Prostate gland (tissue), 2 donors: ENCODE data around the gene SMDT1. TPM values are rescaled to one million over a fixed set of nuclear protein-coding genes. Genes with fewer than 3 reads are reported as not detected.

ENCODE experiments used
- DNase-seq: peaks from one replicate; pipeline ENCODE4 v3.0.0-alpha.2; 2019; ENCODE audit warnings: low spot score
- H3K27ac ChIP-seq, 2 donors: fragments of 200-600 bp; sonication (generic); 2 replicates each; pipeline ENCODE4 v1.5.1; 2017 to 2019
- H3K27me3 ChIP-seq: fragments of 200-600 bp; sonication (generic); replicated peaks from 2 replicates; pipeline ENCODE4 v1.5.1; 2019; ENCODE audit not compliant: insufficient read depth
- H3K36me3 ChIP-seq, 2 donors: fragments of 200-600 bp; sonication (generic); 1 replicate in 1 of 2; 2 replicates in 1 of 2; pipeline versions ENCODE4 v1.5.1 to v1.8.1; 2017 to 2019
- H3K4me1 ChIP-seq: fragments of 200-600 bp; sonication (generic); replicated peaks from 2 replicates; pipeline ENCODE4 v1.5.1; 2019
- H3K4me3 ChIP-seq, 2 donors: fragments of 200-600 bp; sonication (generic); 2 replicates each; pipeline ENCODE4 v1.5.1; 2017 to 2019
- H3K9me3 ChIP-seq: fragments of 200-600 bp; sonication (generic); 2 replicates; pipeline ENCODE4 v1.5.1; 2017
- POLR2A ChIP-seq: fragments of 450-650 bp; IDR thresholded peaks from one replicate; pipeline ENCODE4 v1.6.1; 2016; ENCODE audit warnings: antibody characterized with exemption, mild to moderate bottlenecking
- POLR2AphosphoS5 ChIP-seq: sonication (generic); formaldehyde crosslinking; IDR thresholded peaks from one replicate; pipeline ENCODE4 v1.6.1; 2017; ENCODE audit warnings: antibody characterized with exemption
- WGBS: methylation state at CpG from one replicate; pipeline ENCODE4 v1.1.5; 2018; 5-methylcytosine and 5-hydroxymethylcytosine counted together
- intact Hi-C: fragments of 100-400 bp; cut with DNase I; formaldehyde crosslinking; loops from one replicate; pipeline ENCODE4 v1.14.2; 2022
- total RNA-seq, 2 donors: library from RNA; depleted of rRNA; stranded (reverse); fragments of >200 nt; gene quantifications; one replicate each; pipeline ENCODE4 v1.1.0, GENCODE V29; 2016
- TF ChIP-seq, protein P1 (sequence below), 4 experiments: fragments of 200-600 bp in 2 of 4; fragments of 450-650 bp in 2 of 4; sonication (generic) in 2 of 4; IDR thresholded peaks; 1 replicate in 3 of 4; 2 replicates in 1 of 4; pipeline ENCODE4 v1.5.1; 2016 to 2019; ENCODE audit warnings: antibody characterized with exemption in 4 of 4, mild to moderate bottlenecking in 2 of 4, moderate library complexity in 2 of 4

Gene SMDT1
- total RNA-seq, 2 donors from 2014 or later = 19.1 to 35.8 TPM

DNA sequence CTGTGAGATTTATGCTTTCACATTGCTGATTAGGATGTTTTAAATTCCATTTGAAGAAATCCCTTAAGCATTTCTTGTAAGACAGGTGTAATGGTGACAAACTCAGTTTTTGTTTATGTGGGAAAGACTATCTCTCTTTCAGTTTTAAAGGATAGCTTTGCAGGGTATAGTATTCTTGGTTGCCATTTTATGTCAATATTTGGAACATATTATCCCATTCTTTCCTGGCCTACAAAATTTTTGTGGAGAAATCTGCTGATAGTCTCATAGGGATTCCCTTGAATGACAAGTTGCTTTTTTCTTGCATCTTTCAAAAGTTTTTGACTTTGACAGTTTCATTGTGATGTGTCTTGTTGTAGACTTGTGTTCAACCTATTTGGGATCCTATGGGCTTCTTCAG lies 37.7 kb upstream of the SMDT1 start:
- Histone ChIP-seq H3K4me3 (no peak overlapping the region), H3K4me1 (no peaks in the 10 kb centered on the region), H3K36me3 (no peaks in the 10 kb centered on the region), H3K9me3 (no peaks in the 10 kb centered on the region), H3K27me3 (no peaks in the 10 kb centered on the region), H3K27ac (no peak overlapping the region)
- DNase-seq = no peak
- intact Hi-C loops = no loop called here
- TF ChIP-seq POLR2AphosphoS5 = no peak
- TF ChIP-seq POLR2A = no peak
- TF ChIP-seq, protein P1, sequence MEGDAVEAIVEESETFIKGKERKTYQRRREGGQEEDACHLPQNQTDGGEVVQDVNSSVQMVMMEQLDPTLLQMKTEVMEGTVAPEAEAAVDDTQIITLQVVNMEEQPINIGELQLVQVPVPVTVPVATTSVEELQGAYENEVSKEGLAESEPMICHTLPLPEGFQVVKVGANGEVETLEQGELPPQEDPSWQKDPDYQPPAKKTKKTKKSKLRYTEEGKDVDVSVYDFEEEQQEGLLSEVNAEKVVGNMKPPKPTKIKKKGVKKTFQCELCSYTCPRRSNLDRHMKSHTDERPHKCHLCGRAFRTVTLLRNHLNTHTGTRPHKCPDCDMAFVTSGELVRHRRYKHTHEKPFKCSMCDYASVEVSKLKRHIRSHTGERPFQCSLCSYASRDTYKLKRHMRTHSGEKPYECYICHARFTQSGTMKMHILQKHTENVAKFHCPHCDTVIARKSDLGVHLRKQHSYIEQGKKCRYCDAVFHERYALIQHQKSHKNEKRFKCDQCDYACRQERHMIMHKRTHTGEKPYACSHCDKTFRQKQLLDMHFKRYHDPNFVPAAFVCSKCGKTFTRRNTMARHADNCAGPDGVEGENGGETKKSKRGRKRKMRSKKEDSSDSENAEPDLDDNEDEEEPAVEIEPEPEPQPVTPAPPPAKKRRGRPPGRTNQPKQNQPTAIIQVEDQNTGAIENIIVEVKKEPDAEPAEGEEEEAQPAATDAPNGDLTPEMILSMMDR (IDR thresholded peaks at IDR 0.05) = no peak

GRCh38 chr22:42050641-42051180 lies 28.8 kb upstream of the SMDT1 start:
- Histone ChIP-seq H3K36me3 (no peaks in the 10 kb centered on the region), H3K27me3 (no peaks in the 10 kb centered on the region), H3K4me1 (no peaks in the 10 kb centered on the region), H3K27ac (no peak overlapping the region), H3K4me3 (no peak overlapping the region), H3K9me3 (no peaks in the 10 kb centered on the region)
- no peak for DNase-seq
- intact Hi-C loops = no loop called here
- TF ChIP-seq POLR2A = no peak
- TF ChIP-seq POLR2AphosphoS5 = no peak
- TF ChIP-seq, protein P1 (IDR thresholded peaks at IDR 0.05) = no peak
- WGBS = 51% methylated on average over 2 of the region's 2 CpGs

GRCh38 chr22:42052765-42053164 lies 26.7 kb upstream of the SMDT1 start:
- Histone ChIP-seq H3K9me3 (no peaks in the 10 kb centered on the region), H3K4me3 (no peak overlapping the region), H3K27me3 (no peaks in the 10 kb centered on the region), H3K4me1 (no peaks in the 10 kb centered on the region), H3K27ac (no peak overlapping the region), H3K36me3 (no peaks in the 10 kb centered on the region)
- 82% methylated on average over 3 of the region's 3 CpGs for WGBS
- intact Hi-C loops = no loop called here
- DNase-seq = no peak
- TF ChIP-seq, protein P1 (IDR thresholded peaks at IDR 0.05) = no peak
- no peak for TF ChIP-seq POLR2A
- no peak for TF ChIP-seq POLR2AphosphoS5

- H3K9me3 ChIP-seq = no peaks in the 10 kb centered on the region
- no peak for DNase-seq
- no peak overlapping the region for H3K4me3 ChIP-seq
- WGBS = 100% methylated on average over 1 of the region's 1 CpG
- TF ChIP-seq POLR2AphosphoS5 = no peak
- TF ChIP-seq, protein P1 (IDR thresholded peaks at IDR 0.05) = no peak
- TF ChIP-seq POLR2A = no peak
- H3K27me3 ChIP-seq = no peaks in the 10 kb centered on the region
- H3K4me1 ChIP-seq = no peaks in the 10 kb centered on the region
- H3K27ac ChIP-seq = no peak overlapping the region
- peaks cover 0 to 13% of the 10 kb centered on the region in 2 donors for H3K36me3 ChIP-seq
- intact Hi-C loops = no loop called here
These were observed 22.6 kb upstream of the SMDT1 start for GRCh38 chr22:42056757-42057511.

GRCh38 chr22:42060489-42060888 lies 19.0 kb upstream of the SMDT1 start:
- intact Hi-C loops = no loop called here
- H3K27ac ChIP-seq = no peak overlapping the region
- H3K27me3 ChIP-seq = no peaks in the 10 kb centered on the region
- H3K4me3 ChIP-seq = no peak overlapping the region
- DNase-seq = no peak
- TF ChIP-seq POLR2AphosphoS5 (no peak), POLR2A (no peak)
- TF ChIP-seq, protein P1 (IDR thresholded peaks at IDR 0.05) = no peak
- 90% methylated on average over 5 of the region's 5 CpGs for WGBS
- H3K4me1 ChIP-seq = no peaks in the 10 kb centered on the region
- peaks cover 0 to 13% of the 10 kb centered on the region in 2 donors for H3K36me3 ChIP-seq
- no peaks in the 10 kb centered on the region for H3K9me3 ChIP-seq
